SH-SY5Y (cell line): ENCODE results near the gene ZNF618.

Experiments
- GATA2 ChIP-seq: IDR thresholded peaks from 2 replicates; pipeline ENCODE4 v1.6.1; 2011; ENCODE audit warnings: mild to moderate bottlenecking, low read depth, low read length
- GATA3 ChIP-seq: IDR thresholded peaks from 2 replicates; pipeline ENCODE4 v1.6.1; 2011; ENCODE audit warnings: low read depth, mild to moderate bottlenecking, low read length, moderate library complexity

The ZNF618 gene

DNA sequence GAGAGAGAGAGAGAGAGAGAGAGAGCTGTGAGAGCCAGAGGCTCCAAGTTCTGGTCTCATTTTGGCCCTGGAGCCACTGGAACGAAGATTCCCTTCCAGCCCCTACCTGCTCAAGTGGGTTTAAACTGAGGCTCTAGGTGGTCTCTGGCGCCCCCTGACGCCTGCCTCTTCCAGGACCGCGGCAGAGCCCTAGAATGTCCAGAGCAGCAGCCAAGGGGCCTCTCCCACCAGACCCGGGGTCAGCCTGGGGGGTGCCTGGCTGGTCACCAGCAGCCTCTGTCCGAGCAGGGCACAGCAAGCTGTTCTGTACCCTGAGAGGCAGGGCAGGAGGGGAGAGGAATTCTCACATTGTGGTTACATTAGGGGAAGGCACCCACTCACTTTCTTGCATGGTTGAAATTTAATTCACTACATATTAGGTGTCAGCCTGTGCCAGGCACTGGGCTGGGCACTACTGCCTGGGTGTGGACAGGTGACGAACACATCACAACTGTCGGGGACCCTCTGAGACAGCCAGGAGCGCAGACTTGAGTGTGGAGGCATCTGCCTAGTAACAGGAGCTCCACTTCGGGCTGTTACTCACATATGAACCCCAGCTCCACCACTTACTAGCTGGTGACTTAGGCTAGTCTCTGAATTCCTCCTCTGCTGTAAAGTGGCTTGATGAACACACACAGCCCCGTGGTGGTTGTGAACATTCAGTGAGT, 157.4 kb downstream of the ZNF618 start:
- no peak for TF ChIP-seq GATA3
- no peak for TF ChIP-seq GATA2

- TF ChIP-seq GATA2, result no peak
- TF ChIP-seq GATA3, result no peak
These were observed 158.1 kb downstream of the ZNF618 start for GRCh38 chr9:114034196-114034595.

- no peak for TF ChIP-seq GATA2
These were observed 158.6 kb downstream of the ZNF618 start for GRCh38 chr9:114034661-114035062.

DNA sequence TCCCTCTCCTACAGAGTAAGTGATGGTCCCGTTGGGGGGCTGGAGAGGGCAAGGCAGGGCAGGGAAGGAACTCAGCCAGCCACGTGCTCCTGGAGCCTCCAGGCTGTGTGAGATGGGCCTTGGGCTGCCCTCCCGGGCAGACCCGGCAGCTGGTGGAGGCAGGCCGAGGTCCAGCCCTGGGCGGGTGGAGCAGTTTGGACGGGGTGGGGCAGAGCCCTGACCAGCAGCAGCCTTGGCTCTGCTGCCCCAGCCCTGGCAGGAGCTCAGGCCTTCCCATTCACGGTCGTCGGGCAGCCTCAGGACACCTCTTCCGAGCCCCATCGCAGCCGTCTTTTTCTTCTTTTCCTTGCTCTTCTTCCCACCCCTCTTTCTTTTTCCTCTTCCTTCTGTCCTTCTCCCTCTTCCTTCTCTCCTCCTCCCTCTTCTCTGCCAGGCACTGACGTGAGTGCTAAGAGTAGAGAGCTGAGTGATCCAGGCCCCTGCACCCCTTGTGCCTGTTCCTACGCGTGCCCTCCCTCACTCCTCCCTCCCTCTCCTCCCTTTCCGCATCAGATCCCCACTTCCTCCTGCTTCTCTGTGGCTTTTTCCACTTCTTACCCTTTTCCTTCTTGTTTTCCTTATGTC, 159.2 kb downstream of the ZNF618 start:
- no peak for TF ChIP-seq GATA3
- no peak for TF ChIP-seq GATA2

DNA sequence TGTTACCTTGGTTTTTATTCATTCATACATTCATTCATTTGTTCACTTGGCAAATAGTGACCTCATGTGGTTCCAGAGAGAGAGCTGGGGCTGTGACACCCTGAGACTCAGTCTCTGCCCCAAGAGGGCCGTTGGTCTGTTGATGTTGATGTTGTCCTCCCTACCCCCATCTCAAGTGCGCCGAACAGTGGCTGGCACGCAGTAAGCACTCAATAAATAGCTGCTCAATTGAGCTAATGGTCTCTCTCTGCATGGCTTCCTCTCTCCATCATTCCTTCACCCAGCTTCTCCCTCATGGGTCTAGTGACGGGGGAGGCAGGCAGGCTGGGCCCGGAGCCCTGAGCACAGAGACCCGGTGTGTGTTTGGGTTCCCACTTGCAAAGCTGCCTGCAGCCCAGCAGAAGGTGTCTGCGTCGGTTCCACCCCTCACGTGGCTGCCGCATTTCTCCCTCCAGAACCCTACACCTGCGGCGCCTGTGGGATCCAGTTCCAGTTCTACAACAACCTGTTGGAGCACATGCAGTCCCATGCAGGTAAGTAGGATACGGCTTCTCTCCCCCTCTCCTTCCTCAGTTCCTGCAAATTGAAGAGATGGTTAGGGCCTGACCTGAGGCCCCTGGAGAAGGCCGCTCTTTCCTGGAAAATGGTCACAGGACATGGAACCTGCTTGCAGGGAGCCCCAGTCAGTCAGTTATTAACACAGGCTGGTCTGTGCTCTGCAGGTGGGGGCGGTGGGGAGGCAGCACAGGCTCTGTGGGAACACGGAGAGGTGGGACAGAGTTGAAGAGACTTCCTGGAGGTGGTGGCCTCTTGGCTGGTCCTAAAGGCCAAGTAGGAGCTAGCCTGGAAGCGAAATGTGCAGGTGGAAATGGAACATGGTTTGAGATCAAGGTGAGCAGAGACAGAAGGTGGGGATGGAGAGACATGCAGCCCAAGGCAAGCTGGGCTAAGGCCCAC, 160.0 kb downstream of the ZNF618 start:
- no peak for TF ChIP-seq GATA2
- TF ChIP-seq GATA3, result no peak

DNA sequence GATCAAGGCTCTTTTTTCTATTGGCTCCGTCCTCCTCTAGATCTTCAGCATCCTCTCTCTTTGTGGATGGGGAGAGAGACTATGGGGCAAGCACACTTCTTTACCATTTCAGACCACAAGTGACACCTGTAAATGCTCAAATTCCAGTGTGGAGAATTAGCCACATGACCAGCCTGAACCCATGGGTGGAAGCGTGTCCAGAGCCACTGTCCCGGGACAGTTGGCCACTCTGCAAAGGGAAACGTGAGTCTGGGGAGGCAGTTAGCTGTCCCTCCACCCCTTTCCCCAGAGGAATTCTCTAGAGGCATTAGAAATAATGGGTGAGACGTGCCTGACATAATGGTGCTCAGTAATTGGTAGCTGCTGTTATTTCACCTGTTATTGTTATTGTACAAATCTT, 161.1 kb downstream of the ZNF618 start:
- no peak for TF ChIP-seq GATA2
- no peak for TF ChIP-seq GATA3

DNA sequence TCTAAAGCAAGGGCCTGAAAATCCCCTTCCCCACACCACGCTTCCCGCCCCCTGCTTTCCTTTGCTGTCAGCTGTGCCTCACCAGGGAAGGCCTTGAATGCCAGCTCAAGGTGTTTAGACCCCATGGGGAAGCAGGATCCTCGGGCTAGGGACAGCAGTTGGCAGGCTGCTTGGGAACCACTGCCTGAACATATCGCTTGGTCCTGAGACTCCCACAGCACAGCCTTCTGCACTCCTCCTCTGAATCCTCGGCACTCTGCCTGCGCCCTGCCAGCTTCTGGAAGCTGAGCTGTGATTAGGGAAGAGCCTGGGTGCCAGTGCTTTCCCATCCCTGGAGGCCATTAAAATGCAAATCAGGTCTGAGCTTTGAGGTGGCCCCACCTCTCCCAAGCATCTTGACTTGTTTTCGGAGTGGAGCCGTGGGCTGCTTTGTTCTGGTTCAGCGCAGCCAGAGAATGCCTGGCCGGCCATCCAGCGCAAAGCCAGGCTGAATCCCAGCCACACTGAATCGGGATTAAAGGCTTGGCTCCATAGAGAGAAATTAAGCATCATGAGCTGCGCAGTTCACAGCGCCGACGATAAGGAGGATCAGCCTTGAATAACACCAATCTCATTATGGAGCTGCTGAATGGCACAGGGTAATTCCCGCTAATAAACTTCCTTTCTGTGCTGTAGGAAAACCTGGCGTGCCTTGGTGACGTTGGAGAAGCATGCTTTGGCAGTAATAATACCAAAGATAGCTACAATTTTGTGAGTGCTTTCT, 162.0 kb downstream of the ZNF618 start:
- TF ChIP-seq GATA3 (no peak), GATA2 (no peak)

GRCh38 chr9:114038724-114039313, 162.7 kb downstream of the ZNF618 start:
- TF ChIP-seq GATA3 (no peak), GATA2 (no peak)

GRCh38 chr9:114039484-114039883, 163.4 kb downstream of the ZNF618 start:
- TF ChIP-seq GATA2, result no peak
- TF ChIP-seq GATA3, result no peak

DNA sequence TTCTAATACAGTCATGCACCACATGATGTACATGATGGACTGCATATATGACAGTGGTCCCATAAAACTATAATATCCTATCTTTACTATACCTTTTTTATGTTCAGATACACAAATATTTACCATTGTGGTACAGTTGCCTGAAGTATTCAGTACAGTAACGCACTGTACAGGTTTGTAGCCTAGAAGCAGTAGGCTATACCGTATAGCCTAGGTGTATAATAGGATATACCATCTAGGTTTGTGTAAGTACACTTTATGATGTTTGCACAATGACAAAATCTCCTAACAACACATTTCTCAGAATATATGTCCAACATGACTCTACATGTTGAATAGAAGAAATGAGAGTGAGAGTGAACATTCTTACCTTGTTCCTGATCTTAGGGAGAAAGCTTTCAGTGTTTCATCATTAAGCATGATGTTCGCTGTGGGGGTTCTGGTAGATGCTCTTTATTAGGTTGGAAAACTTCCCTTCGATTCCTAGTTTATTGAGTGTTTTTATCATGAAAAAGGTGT, 170.2 kb downstream of the ZNF618 start:
- no peak for TF ChIP-seq GATA3
- no peak for TF ChIP-seq GATA2

GRCh38 chr9:114046875-114047274, 170.8 kb downstream of the ZNF618 start:
- no peak for TF ChIP-seq GATA2
- TF ChIP-seq GATA3, result no peak

DNA sequence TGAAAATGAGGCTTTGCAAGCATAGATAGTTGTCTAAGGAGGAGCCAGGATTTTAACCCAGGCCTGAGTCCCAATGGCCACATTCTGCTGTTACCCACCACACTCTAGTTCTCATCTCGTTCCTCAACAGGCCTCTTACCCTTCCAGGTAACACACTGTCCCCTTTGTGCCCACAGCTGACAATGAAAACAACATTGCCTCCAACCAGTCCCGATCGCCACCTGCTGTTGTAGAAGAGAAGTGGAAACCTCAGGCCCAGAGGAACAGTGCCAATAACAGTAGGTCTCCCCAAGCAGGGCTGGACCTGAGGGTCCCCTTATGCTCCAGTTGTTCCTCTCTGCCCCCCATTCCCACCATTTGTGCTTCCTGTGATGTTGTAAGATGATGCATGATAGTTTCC, 171.6 kb downstream of the ZNF618 start:
- TF ChIP-seq GATA2 (no peak), GATA3 (no peak)
